Adrenal gland (tissue), 12 donors: ENCODE measurements around the gene CDCA3. TPM values are rescaled to one million over a fixed set of nuclear protein-coding genes. Genes with fewer than 3 reads are reported as not detected.
"Not testable (repeated sequence)": the region's sequence is repeated elsewhere in the genome, so short reads cannot be mapped to it uniquely, and the experiment has no call there.

Experiments used
- DNase-seq, 7 donors: peaks; one replicate each; pipeline ENCODE4 v3.0.0-alpha.2; 2019 to 2020
- H3K27ac ChIP-seq, 5 donors: fragments of 200-600 bp; sonication (generic) in 4 of 5; 1 replicate in 3 of 5; 2 replicates in 2 of 5; pipeline versions ENCODE4 v1.5.1 to v1.8.0; 2016 to 2020; ENCODE audit warnings: mild to moderate bottlenecking in 1 of 5
- H3K27me3 ChIP-seq: fragments of 200-600 bp; 2 replicates; pipeline ENCODE4 v1.8.0; 2021
- H3K36me3 ChIP-seq, 2 donors: fragments of 200-600 bp; replicated peaks in 1 of 2; 1 replicate in 1 of 2; 2 replicates in 1 of 2; pipeline versions ENCODE4 v1.5.1 to v1.8.0; 2018 to 2022
- H3K4me1 ChIP-seq, 2 donors: fragments of 200-600 bp; replicated peaks in 1 of 2; 1 replicate in 1 of 2; 2 replicates in 1 of 2; pipeline versions ENCODE4 v1.5.1 to v1.8.0; 2018 to 2021
- H3K4me3 ChIP-seq, 4 donors: fragments of 200-600 bp; sonication (generic) in 3 of 4; one replicate each; pipeline ENCODE4 v1.5.1; 2016 to 2018
- H3K9me3 ChIP-seq, 3 donors: fragments of 200-600 bp; sonication (generic) in 1 of 3; replicated peaks in 1 of 3; 1 replicate in 2 of 3; 2 replicates in 1 of 3; pipeline versions ENCODE4 v1.5.1 to v1.8.0; 2016 to 2021
- CTCF ChIP-seq, 6 experiments: fragments of 450-650 bp in 4 of 6; fragments of 200-600 bp in 2 of 6; sonication (generic) in 1 of 6; IDR thresholded peaks; 1 replicate in 5 of 6; 2 replicates in 1 of 6; pipeline versions ENCODE4 v1.5.1 to v1.8.0; 2016 to 2021; ENCODE audit warnings: antibody characterized with exemption in 6 of 6, mild to moderate bottlenecking in 2 of 6, moderate library complexity in 1 of 6
- POLR2A ChIP-seq, 2 donors: fragments of 450-650 bp; IDR thresholded peaks; one replicate each; pipeline ENCODE4 v1.6.1; 2017; ENCODE audit warnings: antibody characterized with exemption in 2 of 2, mild to moderate bottlenecking in 2 of 2, moderate library complexity in 1 of 2
- WGBS, 4 donors: extraction: QIAGEN DNeasy Blood & Tissue Kit in 2 of 4; methylation state at CpG; one replicate each; pipeline versions ENCODE4 v1.1.5 to v1.1.7; 2013 to 2017; 5-methylcytosine and 5-hydroxymethylcytosine counted together
- intact Hi-C, 2 donors: fragments of 100-400 bp; cut with DNase I; formaldehyde crosslinking; loops; one replicate each; pipeline versions ENCODE4 v1.14.1 to v1.15.0; 2022 to 2023
- polyA plus RNA-seq, 3 donors: library from polyadenylated mRNA; stranded (reverse); fragments of 200-250 nt in 2 of 3; fragments of 350-450 nt in 1 of 3; fragmentation: Illumina TruSeq in 1 of 3; extraction: RNeasy Lipid Tissue Mini Kit (QIAGEN cat#74804) in 1 of 3; gene quantifications; one replicate each; pipeline ENCODE4 v1.2.3, GENCODE V29; 2013 to 2014
- total RNA-seq, 9 donors: library from RNA; depleted of rRNA in 4 of 9; stranded (reverse); fragments of >200 nt in 4 of 9; fragments of 120-200 nt in 1 of 9; fragmentation: NEBNext Ultra II Directional in 1 of 9; extraction: Animal tissue kit (Norgen Biotek cat#: 25700) in 1 of 9; gene quantifications; one replicate each; pipeline versions ENCODE4 v1.1.0 to v1.2.4, GENCODE V29; 2013 to 2023
- donor health status: healthy with polysubstance abuse.
- donor health status: Bipolar disorder and iron deficiency.
- donor health status: DM: yes; HTN: yes; CAD: no.
- donor health status: DM: no; HTN: no; CAD: no.
- donor health status: DM: no; HTN: no; CAD: no.
- donor health status: DM: yes; HTN: yes; CAD: no.

CDCA3 gene
- total and polyA plus RNA-seq, 12 donors: 2.6 to 17.7 (median 3.5) TPM; not detected in 1

- intact Hi-C loops: no loop called here
- H3K4me3 ChIP-seq: no peak overlapping the region
- WGBS, 4 donors: 75 to 86% (median 81%) methylated on average over 8 of the region's 8 CpGs
Measured at GRCh38 chr12:6887460-6887859, 36.4 kb upstream of the CDCA3 start.

GRCh38 chr12:6886206-6886999 is 35.3 kb upstream of the CDCA3 start:
- H3K27me3 ChIP-seq, H3K36me3 ChIP-seq, DNase-seq, H3K4me1 ChIP-seq, H3K9me3 ChIP-seq, H3K4me3 ChIP-seq, H3K27ac ChIP-seq, intact Hi-C loops: not testable (repeated sequence)
- WGBS, 4 donors: 77 to 85% (median 80%) methylated on average over 10 to 12 of the region's 15 CpGs

More at GRCh38 chr12:6887460-6887859, 36.4 kb upstream of the CDCA3 start:
- TF ChIP-seq POLR2A (IDR thresholded peaks at IDR 0.05): no peak
- no peak for TF ChIP-seq CTCF (IDR thresholded peaks at IDR 0.05)
- peak in 1 of 7 donors; percentile 12 for DNase-seq
- Histone ChIP-seq H3K9me3 (no peaks in the 10 kb centered on the region), H3K36me3 (peaks cover 0 to 5% of the 10 kb centered on the region in 2 donors), H3K4me1 (peaks cover 5 to 16% of the 10 kb centered on the region in 2 donors), H3K27me3 (no peaks in the 10 kb centered on the region), H3K27ac (no peak overlapping the region)

- 78 to 84% (median 80%) methylated on average over 22 of the region's 22 CpGs for WGBS, 4 donors
- no peaks in the 10 kb centered on the region for H3K27me3 ChIP-seq
- intact Hi-C loops: no loop called here
- peaks cover 0 to 5% of the 10 kb centered on the region in 2 donors for H3K36me3 ChIP-seq
- no peak overlapping the region for H3K27ac ChIP-seq
- H3K4me1 ChIP-seq: no peaks in the 10 kb centered on the region
- no peak for TF ChIP-seq CTCF (IDR thresholded peaks at IDR 0.05)
- no peak for TF ChIP-seq POLR2A (IDR thresholded peaks at IDR 0.05)
- H3K4me3 ChIP-seq: no peak overlapping the region
- no peak for DNase-seq
- no peaks in the 10 kb centered on the region for H3K9me3 ChIP-seq
Measured at GRCh38 chr12:6884539-6884938, 33.5 kb upstream of the CDCA3 start.

DNA sequence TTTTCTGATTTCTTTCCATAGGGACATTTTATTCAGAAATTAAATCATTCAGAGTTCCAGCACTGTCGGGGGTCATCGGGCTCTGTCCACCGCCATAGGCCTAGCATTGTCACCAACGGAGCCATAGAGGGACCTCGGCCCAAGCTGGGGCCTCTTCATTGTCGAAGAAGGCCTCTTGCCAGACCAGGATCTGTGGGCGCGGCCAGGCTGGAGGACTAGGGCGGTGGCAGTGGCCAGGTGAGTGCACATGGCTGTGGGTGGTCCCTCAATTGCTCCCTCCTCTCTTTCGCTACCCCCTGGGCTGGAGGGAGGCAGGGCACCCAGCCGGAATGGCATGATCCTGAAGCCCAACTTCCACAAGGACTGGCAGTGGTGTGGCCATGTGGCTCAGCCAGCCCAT is 32.6 kb upstream of the CDCA3 start:
- Histone ChIP-seq H3K27ac (no peak overlapping the region), H3K36me3 (peaks cover 0 to 5% of the 10 kb centered on the region in 2 donors), H3K9me3 (no peaks in the 10 kb centered on the region), H3K27me3 (no peaks in the 10 kb centered on the region), H3K4me3 (no peak overlapping the region), H3K4me1 (no peaks in the 10 kb centered on the region)
- intact Hi-C loops: no loop called here
- no peak for DNase-seq
- WGBS, 4 donors: 93 to 97% (median 96%) methylated on average over 8 to 11 of the region's 11 CpGs
- TF ChIP-seq POLR2A (IDR thresholded peaks at IDR 0.05) (no peak), CTCF (IDR thresholded peaks at IDR 0.05) (no peak)

GRCh38 chr12:6883252-6883651 is 32.2 kb upstream of the CDCA3 start:
- Histone ChIP-seq H3K36me3 (peaks cover 0 to 5% of the 10 kb centered on the region in 2 donors), H3K9me3 (no peaks in the 10 kb centered on the region), H3K4me3 (no peak overlapping the region), H3K4me1 (no peaks in the 10 kb centered on the region), H3K27ac (no peak overlapping the region), H3K27me3 (no peaks in the 10 kb centered on the region)
- TF ChIP-seq CTCF (IDR thresholded peaks at IDR 0.05) (no peak), POLR2A (IDR thresholded peaks at IDR 0.05) (no peak)
- 94 to 98% (median 96%) methylated on average over 5 of the region's 5 CpGs for WGBS, 4 donors
- intact Hi-C loops: no loop called here
- no peak for DNase-seq

GRCh38 chr12:6879824-6880223 is 28.7 kb upstream of the CDCA3 start:
- H3K27ac ChIP-seq, DNase-seq, H3K27me3 ChIP-seq, H3K4me3 ChIP-seq, H3K9me3 ChIP-seq, H3K4me1 ChIP-seq, H3K36me3 ChIP-seq: not testable (repeated sequence)
- WGBS, 4 donors: 83 to 94% (median 90%) methylated on average over 11 of the region's 11 CpGs
- intact Hi-C loops: loop anchor here in 1 of 2 donors (10.0 kb wide), 1 partner anchor 75 kb away; the partner anchor contains the start of gene PTPN6

- DNase-seq, H3K27me3 ChIP-seq, H3K9me3 ChIP-seq: not testable (repeated sequence)
- intact Hi-C loops: loop anchor here in 1 of 2 donors (10.0 kb wide), 1 partner anchor 81 kb away; the partner anchor contains the start of gene PTPN6
- Histone ChIP-seq H3K4me3 (peak overlapping the region in 2 of 4 donors; percentile 58 to 91), H3K27ac (peak overlapping the region; percentile 76 to 96 (median 85)), H3K36me3 (peaks cover 0 to 28% of the 10 kb centered on the region in 2 donors), H3K4me1 (peaks cover 24 to 42% of the 10 kb centered on the region in 2 donors)
- WGBS, 4 donors: 38 to 42% (median 40%) methylated on average over 9 of the region's 9 CpGs
Measured at GRCh38 chr12:6874015-6874368, 22.9 kb upstream of the CDCA3 start.
